HepG2 (cell line): ENCODE results near the gene PRTN3. TPM values are rescaled to one million over a fixed set of nuclear protein-coding genes. Genes with fewer than 3 reads are reported as not detected.
A peak's percentile ranks its signal among the peaks of the same experiment; 100 is the strongest.

ENCODE experiments used
- ATAC-seq: fragments of 200-7000 bp; cut with Tn5 transposase; 3 replicates; pipeline ENCODE4 v1.9.1; 2020; ENCODE audit warnings: mild to moderate bottlenecking, moderate library complexity
- BruUV-seq: library from RNA; stranded (reverse); fragments of 400-500 nt; replicated peaks from 2 replicates; lab custom pipeline; 2021; lab: Mats Ljungman, UMichigan
- CTCF ChIA-PET: fragments of 300-600 bp; formaldehyde crosslinking; extraction: SDS; loops from one replicate; lab custom pipeline; 2021; ENCODE audit warnings: low total read pairs, inconsistent platforms, low intra/inter-chr PET ratio; lab: Yijun Ruan, JAX
- POLR2A ChIA-PET: fragments of 350-600 bp; sonication (Branson Sonifier 250); formaldehyde crosslinking; loops from one replicate; lab custom pipeline; 2020; ENCODE audit warnings: antibody characterized with exemption, inconsistent platforms; lab: Yijun Ruan, JAX
- DNase-seq: peaks from one replicate; pipeline ENCODE4 v3.0.0-alpha.2; 2015; ENCODE audit warnings: low spot score
- FAIRE-seq: peaks from 3 replicates; lab custom pipeline; 2011; peaks lifted over from hg19 to GRCh38; lab: Jason Lieb, UNC
- H2AFZ ChIP-seq: one replicate; pipeline ENCODE4 v1.6.1; 2011; ENCODE audit warnings: low read length, inconsistent platforms
- H3K27ac ChIP-seq: fragments of 300-600 bp; 3 replicates; pipeline ENCODE4 v1.8.0; 2011; ENCODE audit warnings: mixed run types, mild to moderate bottlenecking, mixed read lengths, low read length, inconsistent platforms; ENCODE audit not compliant: insufficient read depth; ENCODE audit errors: extremely low read length
- H3K27me3 ChIP-seq, 2 experiments: fragments of 200-600 bp in 1 of 2; 2 replicates in 1 of 2; 3 replicates in 1 of 2; pipeline versions ENCODE4 v1.6.0 to v1.8.0; 2011; ENCODE audit warnings: low read length in 2 of 2, mild to moderate bottlenecking in 2 of 2, moderate library complexity in 2 of 2, inconsistent platforms in 1 of 2; ENCODE audit not compliant: insufficient read depth in 2 of 2, control insufficient read depth in 1 of 2
- H3K36me3 ChIP-seq, 2 experiments: fragments of 200-600 bp in 1 of 2; replicated peaks in 1 of 2; 2 replicates in 1 of 2; 3 replicates in 1 of 2; pipeline versions ENCODE4 v1.5.1 to v1.8.0; 2011; ENCODE audit warnings: low read length in 2 of 2, inconsistent platforms in 1 of 2; ENCODE audit not compliant: insufficient read depth in 2 of 2, control insufficient read depth in 1 of 2
- H3K4me1 ChIP-seq: 2 replicates; pipeline ENCODE4 v1.5.1; 2012; ENCODE audit warnings: low read length, inconsistent platforms; ENCODE audit not compliant: insufficient read depth
- H3K4me2 ChIP-seq: 2 replicates; pipeline ENCODE4 v1.6.0; 2011; ENCODE audit warnings: low read depth, low read length, inconsistent platforms
- H3K4me3 ChIP-seq, 3 experiments: fragments of 200-600 bp in 1 of 3; sonication (generic), shearing (Covaris generic) in 1 of 3; replicated peaks in 1 of 3; 2 replicates each; pipeline ENCODE4 v1.5.1; 2011 to 2016; ENCODE audit warnings: low read length in 3 of 3, inconsistent platforms in 2 of 3, low read depth in 2 of 3, mild to moderate bottlenecking in 2 of 3, control low read depth in 1 of 3, mixed read lengths in 1 of 3; ENCODE audit not compliant: insufficient read depth in 1 of 3
- H3K79me2 ChIP-seq: one replicate; pipeline ENCODE4 v1.6.1; 2011; ENCODE audit warnings: low read length, inconsistent platforms; ENCODE audit not compliant: insufficient read depth
- H3K9ac ChIP-seq: 2 replicates; pipeline ENCODE4 v1.6.0; 2011; ENCODE audit warnings: mild to moderate bottlenecking, low read depth, low read length, inconsistent platforms; ENCODE audit not compliant: insufficient read depth
- H3K9me3 ChIP-seq: 2 replicates; pipeline ENCODE4 v1.5.1; 2012; ENCODE audit warnings: mild to moderate bottlenecking, low read length
- H4K20me1 ChIP-seq: 2 replicates; pipeline ENCODE4 v1.6.0; 2011; ENCODE audit warnings: inconsistent platforms, mild to moderate bottlenecking, low read length, moderate library complexity; ENCODE audit not compliant: insufficient read depth
- HMGA1 ChIP-seq: sonication (generic); formaldehyde crosslinking; conservative IDR thresholded peaks from 2 replicates; pipeline ENCODE4 v1.4.0; 2020; ENCODE audit warnings: missing genetic modification reagents
- HNF4G ChIP-seq, 2 experiments: sonication (generic) in 1 of 2; formaldehyde crosslinking in 1 of 2; IDR thresholded peaks; 2 replicates each; pipeline versions ENCODE4 v1.4.0 to v1.6.1; 2011 to 2020; ENCODE audit warnings: borderline replicate concordance in 2 of 2, low read depth in 2 of 2, mild to moderate bottlenecking in 2 of 2, low read length in 1 of 2, missing genetic modification reagents in 1 of 2, moderate library complexity in 1 of 2
- MXI1 ChIP-seq: IDR thresholded peaks from 3 replicates; pipeline ENCODE4 v1.6.1; 2012; ENCODE audit warnings: low read depth, low read length, inconsistent platforms, borderline replicate concordance
- SNAI1 ChIP-seq: sonication (generic); formaldehyde crosslinking; IDR thresholded peaks from 2 replicates; pipeline ENCODE4 v1.5.0; 2020; ENCODE audit warnings: mild to moderate bottlenecking, missing genetic modification reagents, borderline replicate concordance
- SNRNP70 ChIP-seq: fragments of 200-400 bp; formaldehyde crosslinking; IDR thresholded peaks from 2 replicates; pipeline ENCODE4 v1.6.1; 2017; ENCODE audit warnings: mild to moderate bottlenecking, low read depth, low read length, moderate library complexity
- TEAD3 ChIP-seq: optimal IDR thresholded peaks from 2 replicates; pipeline ENCODE3; 2016; ENCODE audit warnings: borderline replicate concordance
- ZNF225 ChIP-seq: sonication (generic); formaldehyde crosslinking; IDR thresholded peaks from 2 replicates; pipeline ENCODE4 v1.4.0; 2020; ENCODE audit warnings: mild to moderate bottlenecking, missing genetic modification reagents
- ZNF234 ChIP-seq: sonication (generic); formaldehyde crosslinking; conservative IDR thresholded peaks from 2 replicates; pipeline ENCODE4 v1.5.1; 2020; ENCODE audit warnings: mild to moderate bottlenecking, missing genetic modification reagents
- ZNF354B ChIP-seq: sonication (generic); formaldehyde crosslinking; IDR thresholded peaks from 2 replicates; pipeline ENCODE4 v1.8.0; 2022; ENCODE audit warnings: mild to moderate bottlenecking, missing genetic modification reagents
- ZNF530 ChIP-seq: sonication (generic); formaldehyde crosslinking; IDR thresholded peaks from 2 replicates; pipeline ENCODE4 v1.5.0; 2020; ENCODE audit warnings: low read depth, mild to moderate bottlenecking, missing genetic modification reagents
- ZNF616 ChIP-seq: sonication (generic); formaldehyde crosslinking; IDR thresholded peaks from 2 replicates; pipeline ENCODE4 v1.5.0; 2020; ENCODE audit warnings: low read depth, mild to moderate bottlenecking, missing genetic modification reagents
- WGBS: methylation state at CpG from one replicate; pipeline ENCODE4 v1.1.6; 2017; ENCODE audit warnings: low lambda C conversion rate; 5-methylcytosine and 5-hydroxymethylcytosine counted together
- in situ Hi-C: cut with HindIII; loops from 2 replicates; pipeline ENCODE4 v1.10.0; 2017; ENCODE audit warnings: low pct_unique_long_range_greater_than_20kb; ENCODE audit not compliant: extremely low pct_ligation_motif_present
- intact Hi-C: fragments of 100-400 bp; cut with micrococcal nuclease; formaldehyde crosslinking; loops from one replicate; pipeline ENCODE4 v1.10.0; 2022; ENCODE audit not compliant: unreplicated experiment
- polyA plus RNA-seq, 8 experiments: library from polyadenylated mRNA; depleted of rRNA in 3 of 8; stranded (reverse) in 7 of 8; unstranded in 1 of 8; fragments of >200 nt; fragmentation: Illumina TruSeq in 4 of 8; extraction: Trizol in 4 of 8; gene quantifications; 2 replicates each; pipeline versions ENCODE4 v1.2.1 to v1.2.3, GENCODE V29; 2011 to 2016; ENCODE audit warnings: low read depth in 4 of 8, missing spikeins in 1 of 8, mixed read lengths in 1 of 8; ENCODE audit not compliant: insufficient read depth in 1 of 8
- total RNA-seq, 5 experiments: library from RNA; depleted of rRNA; stranded (reverse); fragments of >200 nt; fragmentation: Illumina TruSeq; extraction: Trizol; gene quantifications; 2 replicates each; pipeline ENCODE4 v1.2.3, GENCODE V29; 2016; ENCODE audit warnings: low read depth in 1 of 5
- TF ChIP-seq, protein P1 (sequence below): sonication (generic); formaldehyde crosslinking; IDR thresholded peaks from 2 replicates; pipeline ENCODE4 v1.5.0; 2020; ENCODE audit warnings: missing genetic modification reagents, mild to moderate bottlenecking, borderline replicate concordance
- TF ChIP-seq, protein P2 (sequence below): sonication (generic); formaldehyde crosslinking; IDR thresholded peaks from 2 replicates; pipeline ENCODE4 v1.4.0; 2020; ENCODE audit warnings: missing genetic modification reagents
- TF ChIP-seq, protein P3 (sequence below): sonication (generic); formaldehyde crosslinking; IDR thresholded peaks from 2 replicates; pipeline ENCODE4 v1.8.1; 2022; ENCODE audit warnings: low read depth, mild to moderate bottlenecking, missing genetic modification reagents
- TF ChIP-seq, protein P4 (sequence below): sonication (generic); formaldehyde crosslinking; IDR thresholded peaks from 2 replicates; pipeline ENCODE4 v1.4.0; 2020; ENCODE audit warnings: missing genetic modification reagents
- TF ChIP-seq, protein P5 (sequence below): IDR thresholded peaks from 2 replicates; pipeline ENCODE4 v1.6.1; 2016

Gene PRTN3
- total and polyA plus RNA-seq, 2 of the 13 experiments (the other 11 are each of a cell fraction or from before 2014, with no cell fraction given), result not detected

DNA sequence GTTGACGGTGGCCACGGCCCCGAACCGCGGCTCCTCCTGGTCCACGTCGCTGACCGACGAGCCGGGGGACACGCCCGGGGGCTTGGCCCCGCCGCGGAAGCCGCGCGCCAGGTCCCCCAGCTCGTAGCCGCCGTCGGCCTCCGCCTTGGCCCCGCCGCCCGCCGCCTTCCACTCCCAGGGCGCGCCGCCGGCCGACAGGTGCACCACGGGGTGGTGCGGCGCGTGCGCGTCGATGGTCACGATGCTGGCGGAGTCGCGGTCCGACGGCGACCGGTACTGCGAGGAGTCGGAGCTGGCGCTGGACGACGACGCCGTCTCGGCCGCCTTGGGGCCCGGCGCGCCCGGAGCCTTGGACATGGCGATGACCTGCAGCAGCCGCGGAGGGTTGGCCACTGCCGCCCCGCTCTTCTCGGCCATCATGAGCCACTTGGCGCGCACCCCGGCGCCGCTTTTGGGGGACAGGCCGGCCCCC lies 28.0 kb upstream of the PRTN3 start:
- in situ Hi-C loops (no loop called here), intact Hi-C loops (no loop called here)
- Histone ChIP-seq H3K9ac (no peak overlapping the region), H3K4me3 (no peak overlapping the region), H3K27ac (no peak overlapping the region), H3K36me3 (peaks cover 19 to 40% of the 10 kb centered on the region in 2 experiments; a peak in 4 of 5 replicates), H3K27me3 (no peaks in the 10 kb centered on the region), H3K4me1 (no peaks in the 10 kb centered on the region), H4K20me1 (peaks cover 33% of the 10 kb centered on the region), H2AFZ (no peak overlapping the region), H3K79me2 (peaks cover 2% of the 10 kb centered on the region), H3K9me3 (no peaks in the 10 kb centered on the region), H3K4me2 (no peak overlapping the region)
- BruUV-seq, result no TSS peak
- WGBS, result 99% methylated on average over 66 of the region's 72 CpGs
- ChIA-PET CTCF (no interaction called here), POLR2A (no interaction called here)
- FAIRE-seq (no peak), DNase-seq (no peak), ATAC-seq (no peak)
- no peak for TF ChIP-seq ZNF234
- TF ChIP-seq, protein P1, sequence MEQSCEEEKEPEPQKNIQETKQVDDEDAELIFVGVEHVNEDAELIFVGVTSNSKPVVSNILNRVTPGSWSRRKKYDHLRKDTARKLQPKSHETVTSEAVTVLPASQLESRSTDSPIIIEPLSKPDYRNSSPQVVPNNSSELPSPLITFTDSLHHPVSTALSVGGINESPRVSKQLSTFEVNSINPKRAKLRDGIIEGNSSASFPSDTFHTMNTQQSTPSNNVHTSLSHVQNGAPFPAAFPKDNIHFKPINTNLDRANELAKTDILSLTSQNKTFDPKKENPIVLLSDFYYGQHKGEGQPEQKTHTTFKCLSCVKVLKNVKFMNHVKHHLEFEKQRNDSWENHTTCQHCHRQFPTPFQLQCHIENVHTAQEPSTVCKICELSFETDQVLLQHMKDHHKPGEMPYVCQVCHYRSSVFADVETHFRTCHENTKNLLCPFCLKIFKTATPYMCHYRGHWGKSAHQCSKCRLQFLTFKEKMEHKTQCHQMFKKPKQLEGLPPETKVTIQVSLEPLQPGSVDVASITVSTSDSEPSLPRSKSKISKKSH (CRISPR knock-in tag), result no peak
- TF ChIP-seq, protein P2, sequence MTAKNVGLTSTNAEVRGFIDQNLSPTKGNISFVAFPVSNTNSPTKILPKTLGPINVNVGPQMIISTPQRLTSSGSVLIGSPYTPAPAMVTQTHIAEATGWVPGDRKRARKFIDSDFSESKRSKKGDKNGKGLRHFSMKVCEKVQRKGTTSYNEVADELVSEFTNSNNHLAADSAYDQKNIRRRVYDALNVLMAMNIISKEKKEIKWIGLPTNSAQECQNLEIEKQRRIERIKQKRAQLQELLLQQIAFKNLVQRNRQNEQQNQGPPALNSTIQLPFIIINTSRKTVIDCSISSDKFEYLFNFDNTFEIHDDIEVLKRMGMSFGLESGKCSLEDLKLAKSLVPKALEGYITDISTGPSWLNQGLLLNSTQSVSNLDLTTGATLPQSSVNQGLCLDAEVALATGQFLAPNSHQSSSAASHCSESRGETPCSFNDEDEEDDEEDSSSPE (CRISPR knock-in tag), result no peak
- no peak for TF ChIP-seq HMGA1
- TF ChIP-seq, protein P3, sequence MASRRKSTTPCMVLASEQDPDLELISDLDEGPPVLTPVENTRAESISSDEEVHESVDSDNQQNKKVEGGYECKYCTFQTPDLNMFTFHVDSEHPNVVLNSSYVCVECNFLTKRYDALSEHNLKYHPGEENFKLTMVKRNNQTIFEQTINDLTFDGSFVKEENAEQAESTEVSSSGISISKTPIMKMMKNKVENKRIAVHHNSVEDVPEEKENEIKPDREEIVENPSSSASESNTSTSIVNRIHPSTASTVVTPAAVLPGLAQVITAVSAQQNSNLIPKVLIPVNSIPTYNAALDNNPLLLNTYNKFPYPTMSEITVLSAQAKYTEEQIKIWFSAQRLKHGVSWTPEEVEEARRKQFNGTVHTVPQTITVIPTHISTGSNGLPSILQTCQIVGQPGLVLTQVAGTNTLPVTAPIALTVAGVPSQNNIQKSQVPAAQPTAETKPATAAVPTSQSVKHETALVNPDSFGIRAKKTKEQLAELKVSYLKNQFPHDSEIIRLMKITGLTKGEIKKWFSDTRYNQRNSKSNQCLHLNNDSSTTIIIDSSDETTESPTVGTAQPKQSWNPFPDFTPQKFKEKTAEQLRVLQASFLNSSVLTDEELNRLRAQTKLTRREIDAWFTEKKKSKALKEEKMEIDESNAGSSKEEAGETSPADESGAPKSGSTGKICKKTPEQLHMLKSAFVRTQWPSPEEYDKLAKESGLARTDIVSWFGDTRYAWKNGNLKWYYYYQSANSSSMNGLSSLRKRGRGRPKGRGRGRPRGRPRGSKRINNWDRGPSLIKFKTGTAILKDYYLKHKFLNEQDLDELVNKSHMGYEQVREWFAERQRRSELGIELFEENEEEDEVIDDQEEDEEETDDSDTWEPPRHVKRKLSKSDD (CRISPR knock-in tag), result peak; percentile 14; the same call in 1 of the 2 replicates
- TF ChIP-seq SNRNP70, result peak; percentile 63; the same call in 1 of the 2 replicates
- TF ChIP-seq, protein P4, sequence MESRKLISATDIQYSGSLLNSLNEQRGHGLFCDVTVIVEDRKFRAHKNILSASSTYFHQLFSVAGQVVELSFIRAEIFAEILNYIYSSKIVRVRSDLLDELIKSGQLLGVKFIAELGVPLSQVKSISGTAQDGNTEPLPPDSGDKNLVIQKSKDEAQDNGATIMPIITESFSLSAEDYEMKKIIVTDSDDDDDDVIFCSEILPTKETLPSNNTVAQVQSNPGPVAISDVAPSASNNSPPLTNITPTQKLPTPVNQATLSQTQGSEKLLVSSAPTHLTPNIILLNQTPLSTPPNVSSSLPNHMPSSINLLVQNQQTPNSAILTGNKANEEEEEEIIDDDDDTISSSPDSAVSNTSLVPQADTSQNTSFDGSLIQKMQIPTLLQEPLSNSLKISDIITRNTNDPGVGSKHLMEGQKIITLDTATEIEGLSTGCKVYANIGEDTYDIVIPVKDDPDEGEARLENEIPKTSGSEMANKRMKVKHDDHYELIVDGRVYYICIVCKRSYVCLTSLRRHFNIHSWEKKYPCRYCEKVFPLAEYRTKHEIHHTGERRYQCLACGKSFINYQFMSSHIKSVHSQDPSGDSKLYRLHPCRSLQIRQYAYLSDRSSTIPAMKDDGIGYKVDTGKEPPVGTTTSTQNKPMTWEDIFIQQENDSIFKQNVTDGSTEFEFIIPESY (CRISPR knock-in tag), result peak; percentile 11; the same call in 1 of the 2 replicates
- TF ChIP-seq MXI1, result no peak
- TF ChIP-seq HNF4G (IDR thresholded peaks at IDR 0.05; ENCODE audit: borderline replicate concordance, low read depth, low read length), result no peak
- no peak for TF ChIP-seq HNF4G (CRISPR knock-in tag; IDR thresholded peaks at IDR 0.05; ENCODE audit: borderline replicate concordance, low read depth)
- TF ChIP-seq SNAI1, result no peak
- TF ChIP-seq ZNF354B (CRISPR knock-in tag), result no peak
- TF ChIP-seq ZNF225 (CRISPR knock-in tag), result no peak
- no peak for TF ChIP-seq ZNF616 (CRISPR knock-in tag)
- TF ChIP-seq, protein P5, sequence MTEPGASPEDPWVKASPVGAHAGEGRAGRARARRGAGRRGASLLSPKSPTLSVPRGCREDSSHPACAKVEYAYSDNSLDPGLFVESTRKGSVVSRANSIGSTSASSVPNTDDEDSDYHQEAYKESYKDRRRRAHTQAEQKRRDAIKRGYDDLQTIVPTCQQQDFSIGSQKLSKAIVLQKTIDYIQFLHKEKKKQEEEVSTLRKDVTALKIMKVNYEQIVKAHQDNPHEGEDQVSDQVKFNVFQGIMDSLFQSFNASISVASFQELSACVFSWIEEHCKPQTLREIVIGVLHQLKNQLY (CRISPR knock-in tag), result no peak
- no peak for TF ChIP-seq ZNF530 (CRISPR knock-in tag)
- no peak for TF ChIP-seq TEAD3
